GM10847 (cell line): Measurements from ENCODE around the gene PLEKHH1.

ENCODE experiments used
- POLR2A ChIP-seq: IDR thresholded peaks from 2 replicates; pipeline ENCODE4 v1.6.1; 2011; ENCODE audit not compliant: insufficient read length; ENCODE audit errors: extremely low read depth

The PLEKHH1 gene

DNA sequence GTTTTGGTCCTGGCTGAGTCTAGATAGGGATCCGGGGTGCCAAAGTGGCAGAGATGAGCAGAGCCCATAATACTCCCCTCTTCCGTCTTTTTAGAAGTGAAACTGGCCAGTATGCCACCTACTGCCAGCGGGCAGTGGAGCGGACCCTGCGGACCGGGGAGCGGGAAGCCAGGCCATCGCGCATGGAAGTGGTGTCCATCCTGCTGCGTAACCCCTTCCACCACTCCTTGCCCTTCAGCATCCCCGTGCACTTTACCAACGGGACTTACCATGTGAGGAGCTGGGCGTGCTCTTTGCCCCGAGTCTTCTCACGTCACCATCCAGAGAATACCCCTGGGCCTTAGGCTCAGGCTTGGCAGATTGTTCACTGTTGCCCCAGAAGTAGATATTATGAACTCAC is 46.0 kb downstream of the PLEKHH1 start:
- no peak for TF ChIP-seq POLR2A

- TF ChIP-seq POLR2A = no peak
Measured at GRCh38 chr14:67579636-67580035, 46.5 kb downstream of the PLEKHH1 start.

DNA sequence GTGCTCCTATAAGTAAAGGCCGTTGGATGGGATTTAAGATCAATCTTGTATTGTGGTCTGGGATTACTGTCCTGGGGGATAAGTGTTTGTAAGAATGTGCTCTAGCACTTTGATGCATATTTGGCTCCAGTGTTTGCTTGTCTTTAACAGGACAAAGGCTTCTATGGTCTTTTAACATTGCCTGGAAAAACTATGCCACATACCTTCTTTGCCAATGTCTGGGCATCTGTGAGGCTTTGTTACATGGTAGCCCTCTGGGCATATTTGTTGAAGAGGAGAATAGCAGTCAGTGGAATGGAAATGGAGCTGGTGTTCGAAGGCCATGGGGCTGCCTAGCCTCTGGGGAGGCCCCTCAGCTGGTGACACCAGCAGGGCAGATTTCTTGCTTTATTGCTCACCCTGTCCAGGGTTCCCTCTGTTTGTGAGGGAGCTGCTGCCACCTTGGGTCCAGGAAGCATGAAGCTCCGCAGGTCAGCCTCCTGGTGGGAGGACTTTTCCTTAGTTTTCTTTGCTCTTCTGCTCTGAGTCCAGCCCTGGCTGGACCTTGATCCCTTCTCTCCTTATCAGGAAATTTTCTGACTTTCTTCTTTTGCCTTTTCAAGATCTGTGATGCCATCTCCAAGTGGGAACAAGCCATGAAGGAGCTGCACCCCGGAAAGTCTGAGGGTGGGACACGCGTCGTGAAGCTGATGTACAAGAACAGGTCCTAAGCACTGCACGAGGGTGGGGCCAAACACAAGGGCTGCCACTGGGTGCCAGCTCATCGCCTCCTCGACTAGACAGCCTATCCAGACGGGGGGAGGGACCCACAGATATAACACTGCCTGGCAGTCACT is 47.5 kb downstream of the PLEKHH1 start:
- TF ChIP-seq POLR2A = no peak

- TF ChIP-seq POLR2A = no peak
Measured at GRCh38 chr14:67581643-67582042, 48.6 kb downstream of the PLEKHH1 start.

GRCh38 chr14:67582061-67582460 is 49.0 kb downstream of the PLEKHH1 start:
- no peak for TF ChIP-seq POLR2A

DNA sequence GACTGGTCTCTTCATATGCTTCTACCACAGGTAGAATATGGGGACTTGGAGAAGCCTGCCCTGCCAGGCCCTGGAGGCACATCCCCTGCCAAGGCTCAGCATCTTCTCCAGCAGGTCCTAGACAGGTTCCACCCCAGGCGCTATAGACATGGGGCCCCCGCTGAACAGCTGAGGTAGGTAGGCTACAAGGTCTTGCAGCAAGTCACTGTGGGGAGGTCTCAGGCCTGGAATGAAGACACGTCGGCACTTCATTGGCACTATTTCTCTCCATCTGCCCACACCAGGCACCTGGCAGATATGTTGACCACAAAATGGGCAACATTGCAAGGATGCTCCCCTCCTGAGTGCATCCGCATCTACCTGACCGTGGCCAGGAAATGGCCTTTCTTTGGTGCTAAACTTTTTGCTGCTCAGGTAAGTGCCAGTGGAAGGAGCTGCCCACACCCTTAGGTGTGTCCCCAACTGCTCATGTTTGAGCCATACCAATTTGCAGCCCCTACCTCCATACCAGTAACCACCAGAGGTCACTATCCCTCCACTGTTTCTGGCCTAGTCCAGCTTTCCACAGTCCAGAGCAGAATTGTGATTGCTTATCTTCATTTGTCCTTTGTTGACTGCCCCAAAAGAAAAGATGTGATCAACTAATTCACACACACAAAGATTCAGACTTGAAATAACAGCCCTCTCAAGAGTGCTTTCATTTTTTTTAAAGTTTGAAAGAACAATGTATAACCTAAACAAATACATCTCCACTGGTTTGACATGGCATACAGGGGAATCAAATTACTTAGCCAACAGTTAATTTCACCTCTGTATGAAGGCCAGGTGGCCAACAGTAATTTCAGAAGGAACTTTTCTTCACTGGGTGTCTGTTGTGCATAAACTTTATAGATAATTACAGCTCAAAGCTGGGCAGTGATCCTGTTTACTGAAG is 50.9 kb downstream of the PLEKHH1 start:
- TF ChIP-seq POLR2A = no peak

- no peak for TF ChIP-seq POLR2A
Measured at GRCh38 chr14:67584978-67585377, 51.9 kb downstream of the PLEKHH1 start.

GRCh38 chr14:67586369-67586768 is 53.3 kb downstream of the PLEKHH1 start:
- TF ChIP-seq POLR2A = no peak

DNA sequence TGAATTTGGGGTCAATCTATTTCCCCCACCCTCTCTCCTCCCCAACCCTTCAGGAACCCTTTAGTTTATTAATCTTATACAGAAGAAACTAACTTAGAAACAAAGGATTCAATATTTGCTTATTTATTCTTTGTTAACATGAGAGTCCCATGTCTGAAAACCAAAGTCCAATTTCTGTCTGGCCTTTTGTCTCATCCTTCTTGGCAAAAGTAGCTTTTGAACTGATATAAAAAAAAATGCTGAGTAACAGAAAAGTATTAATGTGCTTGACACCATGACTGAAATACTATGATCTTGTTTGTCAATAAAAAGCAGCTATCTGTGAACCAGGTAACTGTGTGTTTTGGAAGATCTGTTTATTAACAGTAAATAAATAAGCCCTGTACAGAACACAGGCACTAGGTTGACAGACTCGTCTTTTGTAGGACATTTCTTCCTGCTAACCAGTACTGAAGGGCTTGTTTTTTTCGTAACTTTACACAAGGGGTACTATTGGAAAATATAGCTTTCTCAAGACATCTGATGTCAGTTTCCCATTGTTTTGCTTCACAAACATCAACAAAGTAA is 56.2 kb downstream of the PLEKHH1 start:
- no peak for TF ChIP-seq POLR2A

DNA sequence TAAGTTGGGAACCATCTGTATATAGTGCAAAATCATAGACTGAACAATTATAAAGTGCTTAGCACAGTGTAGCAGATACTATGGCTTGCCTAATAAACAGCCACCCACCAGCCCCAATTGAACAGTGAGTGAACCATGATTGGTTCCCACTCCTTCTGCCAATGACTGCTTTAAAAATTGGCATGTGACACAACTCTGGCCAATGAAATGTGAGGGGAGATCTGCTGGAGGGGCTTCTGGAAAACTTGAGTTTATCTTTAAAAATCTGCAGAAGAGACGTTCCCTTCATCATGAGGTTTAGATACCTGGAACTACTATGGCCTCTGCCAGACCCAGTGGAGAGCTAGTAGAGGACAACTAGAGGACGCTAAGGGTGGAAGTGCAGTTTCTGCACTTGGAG is 62.3 kb downstream of the PLEKHH1 start:
- no peak for TF ChIP-seq POLR2A

GRCh38 chr14:67599698-67600561 is 66.8 kb downstream of the PLEKHH1 start, which contains the start of gene PIGH:
TSS of gene PIGH (minus strand) at chr14:67600268. CDS start at chr14:67600203, 65 bp downstream.
- peak; percentile 72 for TF ChIP-seq POLR2A

- TF ChIP-seq POLR2A = no peak
Measured at GRCh38 chr14:67602076-67602475, 69.0 kb downstream of the PLEKHH1 start.

DNA sequence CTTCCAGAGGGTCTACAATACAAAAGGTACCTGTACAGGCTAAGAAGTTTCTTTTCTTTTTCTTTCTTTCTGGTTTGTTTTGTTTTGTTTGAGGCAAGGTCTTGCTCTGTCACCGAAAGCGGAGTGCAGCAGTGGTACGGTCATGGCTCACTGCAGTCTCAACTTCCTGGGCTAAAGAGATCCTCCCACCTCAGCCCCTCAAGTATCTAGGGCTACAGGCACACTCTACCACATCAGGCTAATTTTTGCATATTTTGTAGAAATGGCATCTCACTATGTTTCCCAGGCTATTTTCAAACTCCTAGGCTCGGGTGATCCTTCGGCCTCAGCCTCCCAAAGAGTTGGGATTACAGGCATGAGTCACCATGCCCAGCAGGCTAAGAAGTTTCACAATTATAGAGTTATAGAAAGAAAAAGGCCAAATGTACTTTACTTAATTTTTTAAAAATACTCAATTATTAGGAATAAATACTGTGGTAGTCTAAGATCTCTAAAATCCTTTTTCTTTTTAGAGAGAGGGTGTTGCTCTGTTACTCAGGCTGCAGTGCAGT is 70.0 kb downstream of the PLEKHH1 start:
- no peak for TF ChIP-seq POLR2A

DNA sequence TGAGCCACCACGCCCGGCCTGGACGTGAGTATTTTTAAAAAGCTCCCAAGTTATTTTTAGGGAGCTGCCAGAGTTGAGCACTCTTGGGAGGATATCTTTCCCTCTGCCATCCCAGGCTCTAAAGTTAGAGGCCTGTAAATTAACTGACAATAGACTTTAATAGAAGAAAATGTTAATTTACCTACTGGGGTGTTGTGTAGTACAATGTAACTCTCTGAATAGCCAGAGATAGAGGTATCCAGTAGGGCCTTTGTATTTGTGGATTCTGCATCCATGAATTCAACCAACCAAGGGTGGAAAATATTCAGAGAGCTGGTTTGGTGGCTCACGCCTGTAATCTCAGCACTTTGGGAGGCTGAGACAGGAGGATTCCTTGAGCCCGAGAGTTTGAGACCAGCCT is 74.6 kb downstream of the PLEKHH1 start:
- TF ChIP-seq POLR2A = no peak
